Trophoblast cell (in vitro differentiated cells and primary cell): ENCODE data around the gene CGB7.

Experiments
- DNase-seq, 2 donors: peaks; one replicate each; pipeline ENCODE4 v3.0.0-alpha.2; 2016
- H2AFZ ChIP-seq: 2 replicates; pipeline ENCODE4 v1.6.1; 2013; ENCODE audit warnings: low read length, moderate library complexity, mild to moderate bottlenecking; ENCODE audit not compliant: insufficient read depth, poor library complexity
- H2AK5ac ChIP-seq: 2 replicates; pipeline ENCODE4 v1.6.1; 2013; ENCODE audit warnings: mild to moderate bottlenecking, low read length
- H2BK120ac ChIP-seq: 2 replicates; pipeline ENCODE4 v1.6.1; 2013; ENCODE audit warnings: low read length, mild to moderate bottlenecking, moderate library complexity; ENCODE audit not compliant: insufficient read depth, poor library complexity
- H2BK12ac ChIP-seq: 2 replicates; pipeline ENCODE4 v1.6.1; 2013; ENCODE audit warnings: mild to moderate bottlenecking, low read length, moderate library complexity
- H2BK5ac ChIP-seq: 2 replicates; pipeline ENCODE4 v1.6.1; 2013; ENCODE audit warnings: low read length, low read depth, moderate library complexity, mild to moderate bottlenecking; ENCODE audit not compliant: poor library complexity
- H3K14ac ChIP-seq: 2 replicates; pipeline ENCODE4 v1.6.1; 2013; ENCODE audit warnings: mild to moderate bottlenecking, low read length
- H3K18ac ChIP-seq: 2 replicates; pipeline ENCODE4 v1.6.1; 2013; ENCODE audit warnings: mild to moderate bottlenecking, low read length
- H3K23ac ChIP-seq: 2 replicates; pipeline ENCODE4 v1.6.1; 2013; ENCODE audit warnings: low read length
- H3K27ac ChIP-seq: 2 replicates; pipeline ENCODE4 v1.5.1; 2013; ENCODE audit warnings: low read depth, mild to moderate bottlenecking, inconsistent platforms, low read length, moderate library complexity
- H3K27me3 ChIP-seq: 2 replicates; pipeline ENCODE4 v1.6.1; 2013; ENCODE audit warnings: inconsistent platforms, mild to moderate bottlenecking, low read length, moderate library complexity; ENCODE audit not compliant: insufficient read depth
- H3K36me3 ChIP-seq, 2 experiments: 1 replicate in 1 of 2; 2 replicates in 1 of 2; pipeline ENCODE4 v1.6.1; 2013; ENCODE audit warnings: low read length in 2 of 2, mild to moderate bottlenecking in 2 of 2, moderate library complexity in 1 of 2; ENCODE audit not compliant: insufficient read depth in 2 of 2, control insufficient read depth in 1 of 2
- H3K4ac ChIP-seq: 2 replicates; pipeline ENCODE4 v1.6.1; 2013; ENCODE audit warnings: low read depth, mild to moderate bottlenecking, low read length, moderate library complexity
- H3K4me1 ChIP-seq, 2 experiments: 1 replicate in 1 of 2; 2 replicates in 1 of 2; pipeline ENCODE4 v1.6.1; 2013; ENCODE audit warnings: low read length in 2 of 2, mild to moderate bottlenecking in 2 of 2, moderate library complexity in 1 of 2; ENCODE audit not compliant: insufficient read depth in 2 of 2, control insufficient read depth in 1 of 2
- H3K4me2 ChIP-seq: 2 replicates; pipeline ENCODE4 v1.6.1; 2013; ENCODE audit warnings: inconsistent platforms, mild to moderate bottlenecking, low read length, moderate library complexity
- H3K4me3 ChIP-seq: 2 replicates; pipeline ENCODE4 v1.5.1; 2013; ENCODE audit warnings: mild to moderate bottlenecking, low read depth, low read length, inconsistent platforms
- H3K79me1 ChIP-seq: one replicate; pipeline ENCODE4 v1.6.1; 2013; ENCODE audit warnings: low read length
- H3K79me2 ChIP-seq: 2 replicates; pipeline ENCODE4 v1.6.1; 2013; ENCODE audit warnings: low read length, mild to moderate bottlenecking; ENCODE audit not compliant: control insufficient read depth, insufficient read depth, poor library complexity
- H3K9ac ChIP-seq: 2 replicates; pipeline ENCODE4 v1.6.1; 2013; ENCODE audit warnings: mild to moderate bottlenecking, low read length
- H3K9me3 ChIP-seq: 2 replicates; pipeline ENCODE4 v1.6.1; 2013; ENCODE audit warnings: low read depth, mild to moderate bottlenecking, control low read depth, inconsistent platforms, low read length; ENCODE audit not compliant: insufficient read depth
- H4K12ac ChIP-seq: 2 replicates; pipeline ENCODE4 v1.6.1; 2013; ENCODE audit warnings: low read depth, mild to moderate bottlenecking, low read length, moderate library complexity
- H4K8ac ChIP-seq: 2 replicates; pipeline ENCODE4 v1.6.1; 2013; ENCODE audit warnings: low read depth, mild to moderate bottlenecking, low read length, moderate library complexity
- H4K91ac ChIP-seq: one replicate; pipeline ENCODE4 v1.6.1; 2013; ENCODE audit warnings: low read depth, mild to moderate bottlenecking, low read length, moderate library complexity
- WGBS: extraction: QIAGEN DNeasy Blood & Tissue Kit; methylation state at CpG from one replicate; pipeline ENCODE4 v1.1.7; 2013; ENCODE audit warnings: missing lambda C conversion rate; ENCODE audit not compliant: insufficient read length, insufficient coverage; ENCODE audit errors: extremely low coverage; 5-methylcytosine and 5-hydroxymethylcytosine counted together

Gene CGB7

GRCh38 chr19:49094505-49095482, 37.2 kb upstream of the CGB7 start:
- DNase-seq, result no peak
- no peaks in the 10 kb centered on the region for H3K79me2 ChIP-seq
- H2AK5ac ChIP-seq, result no peak overlapping the region
- no peaks in the 10 kb centered on the region for H3K4me1 ChIP-seq
- no peak overlapping the region for H3K4me3 ChIP-seq
- no peak overlapping the region for H4K8ac ChIP-seq
- H3K4ac ChIP-seq, result no peak overlapping the region
- no peak overlapping the region for H3K23ac ChIP-seq
- no peak overlapping the region for H2BK12ac ChIP-seq
- H4K91ac ChIP-seq, result no peak overlapping the region
- H3K9me3 ChIP-seq, result no peaks in the 10 kb centered on the region
- H3K27ac ChIP-seq, result no peak overlapping the region
- H2BK5ac ChIP-seq, result no peak overlapping the region
- H2AFZ ChIP-seq, result no peak overlapping the region
- no peak overlapping the region for H3K18ac ChIP-seq
- peaks cover 78 to 79% of the 10 kb centered on the region in 2 experiments for H3K36me3 ChIP-seq
- no peaks in the 10 kb centered on the region for H3K79me1 ChIP-seq
- no CpG with 5 or more reads among the region's 23 CpGs for WGBS
- no peak overlapping the region for H4K12ac ChIP-seq
- no peak overlapping the region for H3K14ac ChIP-seq
- no peaks in the 10 kb centered on the region for H3K27me3 ChIP-seq
- no peak overlapping the region for H2BK120ac ChIP-seq
- H3K4me2 ChIP-seq, result no peak overlapping the region
- no peak overlapping the region for H3K9ac ChIP-seq

DNA sequence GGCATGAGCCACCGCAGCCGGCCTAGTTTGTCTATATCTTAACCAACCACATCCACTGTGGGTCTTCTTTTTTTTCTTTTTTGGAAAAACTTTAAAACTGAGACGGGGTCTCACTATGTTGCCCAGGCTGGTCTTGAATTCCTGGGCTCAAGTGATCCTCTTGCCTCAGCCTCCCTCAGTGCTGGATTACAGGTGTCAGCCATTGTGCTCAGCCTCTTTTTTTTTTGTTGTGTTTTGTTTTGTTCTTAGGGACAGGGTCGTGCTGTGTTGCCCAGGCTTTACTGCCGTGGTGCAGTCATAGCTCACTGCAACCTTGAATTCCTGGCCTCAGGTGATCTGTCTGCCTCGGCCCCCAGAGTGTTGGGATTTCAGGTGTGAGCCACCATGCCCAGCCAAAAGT, 35.1 kb upstream of the CGB7 start:
- Histone ChIP-seq H3K4me3 (no peak overlapping the region), H2AK5ac (no peak overlapping the region), H3K27ac (no peak overlapping the region), H3K18ac (no peak overlapping the region), H2BK120ac (no peak overlapping the region), H3K23ac (no peak overlapping the region), H2AFZ (no peak overlapping the region), H3K14ac (no peak overlapping the region), H3K4me1 (no peaks in the 10 kb centered on the region), H3K4me2 (no peak overlapping the region), H4K12ac (no peak overlapping the region), H3K4ac (no peak overlapping the region), H3K27me3 (no peaks in the 10 kb centered on the region), H3K9ac (no peak overlapping the region), H3K79me1 (no peaks in the 10 kb centered on the region), H3K36me3 (peaks cover 72 to 74% of the 10 kb centered on the region in 2 experiments), H2BK12ac (no peak overlapping the region), H4K91ac (no peak overlapping the region), H2BK5ac (no peak overlapping the region), H4K8ac (no peak overlapping the region), H3K79me2 (peaks cover under 1% of the 10 kb centered on the region), H3K9me3 (no peaks in the 10 kb centered on the region)
- DNase-seq, result no peak
- no CpG with 5 or more reads among the region's 6 CpGs for WGBS

GRCh38 chr19:49091391-49092038, 34.0 kb upstream of the CGB7 start:
- Histone ChIP-seq H3K9ac (no peak overlapping the region), H3K27me3 (peaks cover 2% of the 10 kb centered on the region)
- WGBS, result no CpG with 5 or more reads among the region's 17 CpGs

DNA sequence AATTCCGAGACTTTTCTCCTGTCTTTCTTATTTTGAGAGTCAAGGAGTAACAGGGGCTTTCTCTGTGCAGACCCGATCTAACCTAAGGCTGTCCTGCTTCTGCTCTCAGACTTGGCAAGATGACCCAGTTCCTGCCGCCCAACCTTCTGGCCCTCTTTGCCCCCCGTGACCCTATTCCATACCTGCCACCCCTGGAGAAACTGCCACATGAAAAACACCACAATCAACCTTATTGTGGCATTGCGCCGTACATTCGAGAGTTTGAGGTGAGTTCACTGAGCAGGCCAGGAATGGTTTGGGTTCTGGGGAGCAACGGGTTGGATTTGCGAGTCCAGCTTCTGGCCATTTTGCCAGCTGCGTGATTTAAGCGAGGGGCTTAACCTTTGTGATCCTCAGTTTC, 28.7 kb upstream of the CGB7 start:
- Histone ChIP-seq H2BK12ac (no peak overlapping the region), H3K79me2 (peaks cover 19% of the 10 kb centered on the region), H3K27ac (no peak overlapping the region), H3K14ac (no peak overlapping the region), H4K12ac (no peak overlapping the region), H4K8ac (no peak overlapping the region), H3K9ac (peak overlapping the region; percentile 100), H2AK5ac (no peak overlapping the region), H3K4me1 (peaks cover 6 to 8% of the 10 kb centered on the region in 2 experiments), H3K36me3 (peaks cover 36 to 39% of the 10 kb centered on the region in 2 experiments), H3K18ac (no peak overlapping the region), H2BK5ac (no peak overlapping the region), H3K9me3 (no peaks in the 10 kb centered on the region), H3K4me3 (peak overlapping the region; percentile 98), H3K4ac (peak overlapping the region; percentile 95), H3K23ac (no peak overlapping the region), H3K79me1 (peaks cover 8% of the 10 kb centered on the region), H3K27me3 (peaks cover 2% of the 10 kb centered on the region), H2BK120ac (peak overlapping the region; percentile 50), H3K4me2 (peak overlapping the region; percentile 87), H2AFZ (no peak overlapping the region), H4K91ac (no peak overlapping the region)
- no CpG with 5 or more reads among the region's 11 CpGs for WGBS
- no peak for DNase-seq

More at GRCh38 chr19:49091391-49092038, 34.0 kb upstream of the CGB7 start:
- H3K23ac ChIP-seq, result no peak overlapping the region
- no peak overlapping the region for H2AFZ ChIP-seq
- H3K9me3 ChIP-seq, result no peaks in the 10 kb centered on the region
- H3K18ac ChIP-seq, result no peak overlapping the region
- no peak overlapping the region for H3K27ac ChIP-seq
- H3K36me3 ChIP-seq, result peaks cover 74 to 76% of the 10 kb centered on the region in 2 experiments
- no peak overlapping the region for H4K12ac ChIP-seq
- no peaks in the 10 kb centered on the region for H3K79me1 ChIP-seq
- H3K14ac ChIP-seq, result no peak overlapping the region
- no peak overlapping the region for H3K4me2 ChIP-seq
- no peak overlapping the region for H2AK5ac ChIP-seq
- no peak overlapping the region for H2BK12ac ChIP-seq
- no peak for DNase-seq
- no peak overlapping the region for H4K91ac ChIP-seq
- H3K4ac ChIP-seq, result no peak overlapping the region
- no peak overlapping the region for H3K4me3 ChIP-seq
- no peak overlapping the region for H4K8ac ChIP-seq
- peaks cover 1% of the 10 kb centered on the region in 2 experiments for H3K4me1 ChIP-seq
- peaks cover 6% of the 10 kb centered on the region for H3K79me2 ChIP-seq
- no peak overlapping the region for H2BK120ac ChIP-seq
- H2BK5ac ChIP-seq, result no peak overlapping the region
